DMS153 treated with DMSO at 0.1 percent for 48 hours (cell line): Measurements from ENCODE around the gene PGA4.

Source experiments
- DNase-seq: peaks from one replicate; lab custom pipeline; 2025; ENCODE audit not compliant: unreplicated experiment; lab: John Stamatoyannopoulos, UW

Gene PGA4

DNA sequence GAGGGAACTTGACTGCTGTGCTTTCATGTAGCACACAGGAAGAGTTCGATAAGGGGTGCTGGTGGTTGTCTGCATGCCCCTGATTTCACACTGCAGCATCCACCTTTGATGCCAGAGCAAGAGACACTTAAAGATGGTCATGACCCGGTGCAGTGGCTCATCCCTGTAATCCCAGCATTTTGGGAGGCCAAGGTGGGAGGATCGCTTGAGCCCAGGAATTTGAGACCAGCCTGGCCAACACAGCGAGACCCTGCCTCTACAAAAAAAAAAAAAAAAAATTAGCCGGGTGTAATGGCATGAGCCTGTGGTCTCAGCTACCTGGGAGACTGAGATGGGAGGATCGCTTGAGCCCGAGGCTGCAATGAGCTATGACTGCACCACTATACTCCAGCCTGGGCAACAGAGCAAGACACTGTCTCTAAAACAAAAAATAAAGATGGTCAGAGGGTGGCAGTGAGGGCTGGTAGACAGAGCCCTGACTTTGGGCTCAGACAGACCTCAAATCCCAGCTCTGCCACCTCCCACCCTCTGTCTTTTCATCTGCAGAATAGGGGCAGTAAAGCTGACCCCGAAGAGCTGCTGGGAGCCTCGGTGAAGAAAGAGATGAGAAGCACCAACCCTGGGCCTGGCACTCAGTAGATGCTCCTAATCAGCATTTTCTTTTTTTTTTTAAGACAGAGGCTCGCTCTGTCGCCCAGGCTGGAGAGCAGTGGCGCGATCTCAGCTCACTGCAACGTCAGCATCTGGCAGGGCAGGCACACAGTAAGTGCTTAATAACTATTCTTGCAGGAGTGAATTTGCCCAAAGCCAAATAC is 55.2 kb downstream of the PGA4 start:
- no peak for DNase-seq

DNA sequence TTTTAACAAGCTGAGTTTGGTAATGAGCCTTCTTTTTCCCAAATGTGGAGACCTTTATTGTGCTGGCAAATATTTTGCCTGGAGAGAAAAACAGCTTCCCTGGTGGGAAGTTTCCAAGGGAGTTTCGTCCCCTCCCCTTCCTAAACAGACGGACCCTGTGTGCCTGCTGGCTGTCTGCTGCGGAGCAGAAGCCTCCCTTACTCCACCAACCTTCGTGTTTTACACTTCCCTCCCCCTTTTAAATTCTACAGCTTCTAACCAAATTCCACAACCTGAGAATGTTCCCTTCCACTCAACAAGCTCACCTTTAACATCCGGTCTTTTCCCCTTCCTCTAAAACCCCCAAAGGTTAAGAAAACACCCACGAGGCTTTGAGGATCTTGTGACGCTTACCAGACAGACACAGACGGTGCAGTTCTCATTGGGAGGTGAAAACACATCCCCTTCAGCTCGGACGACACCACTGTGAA is 55.9 kb downstream of the PGA4 start:
- no peak for DNase-seq

DNA sequence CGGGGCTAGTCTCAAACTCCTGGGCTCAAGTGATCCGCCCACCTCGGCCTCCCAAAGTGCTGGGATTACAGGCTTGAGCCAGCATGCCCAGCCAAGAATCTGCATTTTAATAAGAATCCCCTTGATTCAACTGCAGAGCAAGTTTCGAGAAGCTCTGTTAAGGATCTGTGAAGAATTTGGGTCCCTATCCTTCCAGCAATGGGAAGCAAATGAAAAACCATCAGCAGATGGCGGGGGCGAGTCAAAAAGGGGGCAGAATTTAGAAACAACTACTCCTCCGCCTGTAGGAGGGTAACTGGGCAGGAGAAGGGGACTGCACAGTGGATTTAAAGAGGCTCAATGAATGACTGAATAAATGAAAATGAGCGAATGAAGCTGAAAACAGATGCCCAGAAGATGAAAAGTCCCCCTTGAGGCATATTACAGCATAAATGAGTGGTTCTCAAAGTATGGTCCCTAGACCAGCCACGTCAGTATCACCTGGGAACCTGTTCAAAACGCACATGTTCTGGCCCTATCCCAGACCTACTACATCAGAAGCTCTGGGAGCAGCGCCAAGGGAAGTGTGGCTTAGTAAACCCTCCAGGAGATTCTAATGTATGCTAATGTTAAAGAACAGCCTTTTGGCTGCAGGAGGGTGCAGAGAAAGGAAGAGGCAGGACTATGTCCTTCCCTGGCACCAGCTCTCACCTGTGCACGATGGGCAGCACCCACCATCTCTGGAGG is 58.0 kb downstream of the PGA4 start:
- no peak for DNase-seq

DNA sequence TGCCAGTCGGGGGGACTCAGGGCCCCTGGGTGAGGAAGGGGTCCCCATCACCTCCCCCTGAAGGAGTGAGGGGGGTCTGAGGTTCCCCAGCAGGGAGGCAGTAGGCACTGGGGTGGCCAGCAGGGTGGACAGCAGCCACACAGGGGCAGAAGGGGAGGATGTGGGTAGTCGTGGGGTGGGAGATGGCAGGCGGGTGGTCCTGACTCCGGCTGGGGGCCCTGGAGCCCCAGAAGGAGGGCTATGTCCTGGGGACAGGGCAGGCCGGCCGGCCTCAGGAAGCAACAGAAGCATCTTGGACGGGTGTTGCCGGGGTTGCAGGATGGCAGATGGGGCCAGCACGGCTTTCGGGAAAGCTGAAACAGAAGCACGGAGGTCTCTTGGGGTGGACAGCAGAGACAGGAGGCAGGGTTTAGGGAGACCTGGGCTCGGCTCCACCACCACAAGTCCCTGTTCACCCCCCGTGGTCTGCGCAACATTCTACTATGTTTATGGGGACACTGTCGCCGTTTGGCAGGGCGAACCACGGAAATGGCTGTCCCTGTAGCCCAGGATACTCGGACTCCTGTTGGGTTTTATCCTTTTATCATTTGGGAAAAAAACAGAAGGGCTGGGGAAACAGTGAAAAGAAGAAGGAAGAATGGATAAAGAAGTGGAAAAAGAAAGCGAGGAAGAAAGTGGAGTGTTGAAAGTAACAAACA is 58.9 kb downstream of the PGA4 start:
- DNase-seq: no peak
